ENCODE data around the gene PRDM8.
A peak's percentile ranks its signal among the peaks of the same experiment; 100 is the strongest.
"Not testable (repeated sequence)": the region's sequence is repeated elsewhere in the genome, so short reads cannot be mapped to it uniquely, and the experiment has no call there.

PRDM8 gene

GRCh38 chr4:80173401-80173800 is 23.9 kb upstream of the PRDM8 start:
- TF ChIP-seq SP3 (tag by site-specific recombination; IDR thresholded peaks at IDR 0.05), result no peak
- TF ChIP-seq ZNF266 (tag by site-specific recombination; IDR thresholded peaks at IDR 0.05; ENCODE audit: low read depth), result no peak
- TF ChIP-seq ZNF658 (tag by site-specific recombination; IDR thresholded peaks at IDR 0.05), result no peak
- no peak for TF ChIP-seq FEZF1 (tag by site-specific recombination; IDR thresholded peaks at IDR 0.05)
- Histone ChIP-seq H3K36me3 (ENCODE audit: control insufficient read depth in 2 of 2, insufficient read depth in 1 of 2, low read length in 2 of 2) (no peaks in the 10 kb centered on the region), H3K4me1 (ENCODE audit: control insufficient read depth, insufficient read depth, low read length) (no peaks in the 10 kb centered on the region), H3K9me3 (ENCODE audit: control insufficient read depth, insufficient read depth, low read depth, low read length) (no peaks in the 10 kb centered on the region), H3K27ac (ENCODE audit: extremely low read depth, low read depth, low read length) (no peak overlapping the region), H3K4me3 (ENCODE audit: low read depth, low read length) (no peak overlapping the region)
- ChIA-PET CTCF (no interaction called here), POLR2A (no interaction called here)

GRCh38 chr4:80173841-80174240 is 23.5 kb upstream of the PRDM8 start:
- no peak for TF ChIP-seq ZNF26 (tag by site-specific recombination; IDR thresholded peaks at IDR 0.05)
- no peak for TF ChIP-seq ZFP69B (tag by site-specific recombination; IDR thresholded peaks at IDR 0.05)
- TF ChIP-seq ZNF558 (tag by site-specific recombination; IDR thresholded peaks at IDR 0.05), result no peak
- TF ChIP-seq ZNF155 (tag by site-specific recombination; IDR thresholded peaks at IDR 0.05), result no peak
- no peak for TF ChIP-seq ZNF600 (tag by site-specific recombination; IDR thresholded peaks at IDR 0.05)
- no peak for TF ChIP-seq ZBTB1 (tag by site-specific recombination; IDR thresholded peaks at IDR 0.05)
- TF ChIP-seq ZNF37A (tag by site-specific recombination; IDR thresholded peaks at IDR 0.05), result no peak
- no peak for TF ChIP-seq SALL2 (tag by site-specific recombination; IDR thresholded peaks at IDR 0.05; ENCODE audit: borderline replicate concordance)
- TF ChIP-seq KLF16 (tag by site-specific recombination; IDR thresholded peaks at IDR 0.05), result no peak
- no peak for TF ChIP-seq ZNF266 (tag by site-specific recombination; IDR thresholded peaks at IDR 0.05; ENCODE audit: low read depth)
- TF ChIP-seq ZFHX2 (tag by site-specific recombination; conservative IDR thresholded peaks at IDR 0.05), result no peak
- TF ChIP-seq ZNF777 (tag by site-specific recombination; IDR thresholded peaks at IDR 0.05; ENCODE audit: borderline replicate concordance), result no peak
- TF ChIP-seq ZNF488 (tag by site-specific recombination; IDR thresholded peaks at IDR 0.05), result no peak
- TF ChIP-seq PRDM1 (tag by site-specific recombination; IDR thresholded peaks at IDR 0.05), result no peak
- TF ChIP-seq ZNF133 (tag by site-specific recombination; IDR thresholded peaks at IDR 0.05), result no peak
- Histone ChIP-seq H3K27ac (ENCODE audit: extremely low read depth, low read depth, low read length) (no peak overlapping the region), H3K36me3 (ENCODE audit: control insufficient read depth in 2 of 2, insufficient read depth in 1 of 2, low read length in 2 of 2) (no peaks in the 10 kb centered on the region), H3K4me1 (ENCODE audit: control insufficient read depth, insufficient read depth, low read length) (no peaks in the 10 kb centered on the region), H3K9me3 (ENCODE audit: control insufficient read depth, insufficient read depth, low read depth, low read length) (no peaks in the 10 kb centered on the region), H3K4me3 (ENCODE audit: low read depth, low read length) (no peak overlapping the region)
- CTCF ChIA-PET, result interaction anchor here (0.7 kb wide), 1 partner anchor 9 kb away, joined by 3 read pairs; no protein-coding TSS in a partner anchor
- POLR2A ChIA-PET, result no interaction called here

GRCh38 chr4:80177793-80178192 is 19.5 kb upstream of the PRDM8 start:
- peak; percentile 90 for TF ChIP-seq ZNF157 (tag by site-specific recombination; IDR thresholded peaks at IDR 0.05)
- H3K36me3 ChIP-seq (ENCODE audit: control insufficient read depth in 2 of 2, insufficient read depth in 1 of 2, low read length in 2 of 2); H3K9me3 ChIP-seq (ENCODE audit: control insufficient read depth, insufficient read depth, low read depth, low read length); H3K4me1 ChIP-seq (ENCODE audit: control insufficient read depth, insufficient read depth, low read length); H3K4me3 ChIP-seq (ENCODE audit: low read depth, low read length); POLR2A ChIA-PET; H3K27ac ChIP-seq (ENCODE audit: extremely low read depth, low read depth, low read length); CTCF ChIA-PET: not testable (repeated sequence)

DNA sequence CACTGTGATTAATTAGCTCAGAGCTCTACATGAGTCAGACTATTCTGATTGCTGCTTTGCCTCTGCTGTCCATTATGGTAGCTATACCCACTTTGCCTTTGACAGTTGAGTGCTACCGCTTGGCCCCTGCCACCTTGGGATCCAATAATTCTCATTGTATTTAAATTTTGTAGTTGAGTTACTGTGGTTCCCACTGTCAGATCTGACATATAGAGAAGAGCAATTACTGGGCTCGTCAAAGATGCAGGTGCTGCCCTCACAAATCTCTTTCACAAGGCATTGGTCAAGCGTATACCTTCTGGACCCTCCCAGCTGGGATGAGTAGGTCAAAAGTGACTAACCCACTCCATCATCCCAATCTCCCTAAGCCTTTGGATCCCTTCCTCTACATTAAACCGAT is 18.3 kb upstream of the PRDM8 start:
- H3K9me3 ChIP-seq (ENCODE audit: control insufficient read depth, insufficient read depth, low read depth, low read length), result no peaks in the 10 kb centered on the region
- CTCF ChIA-PET, result no interaction called here

More for the DNA sequence above, 18.3 kb upstream of the PRDM8 start:
- POLR2A ChIA-PET, result no interaction called here
- H3K27ac ChIP-seq (ENCODE audit: extremely low read depth, low read depth, low read length), result no peak overlapping the region
- TF ChIP-seq ZIC2 (tag by site-specific recombination; IDR thresholded peaks at IDR 0.05) (no peak), ZNF302 (tag by site-specific recombination; IDR thresholded peaks at IDR 0.05; ENCODE audit: low read depth) (peak; percentile 93), ZNF341 (tag by site-specific recombination; IDR thresholded peaks at IDR 0.05; ENCODE audit: low read depth) (no peak)
- no peak overlapping the region for H3K4me3 ChIP-seq (ENCODE audit: low read depth, low read length)
- H3K36me3 ChIP-seq (ENCODE audit: control insufficient read depth in 2 of 2, insufficient read depth in 1 of 2, low read length in 2 of 2), result no peaks in the 10 kb centered on the region
- no peaks in the 10 kb centered on the region for H3K4me1 ChIP-seq (ENCODE audit: control insufficient read depth, insufficient read depth, low read length)
